NB4 (cell line): ENCODE data around the gene DPPA5.

Experiments used
- DNase-seq: peaks from one replicate; pipeline ENCODE4 v3.0.0; 2010; ENCODE audit warnings: low read depth
- H3K4me3 ChIP-seq: one replicate; pipeline ENCODE4 v1.5.1; 2011; ENCODE audit warnings: mild to moderate bottlenecking, low read depth, low read length, moderate library complexity
- CTCF ChIP-seq: IDR thresholded peaks from one replicate; pipeline ENCODE4 v1.5.1; 2012; ENCODE audit warnings: low read depth, low read length
- MAX ChIP-seq: IDR thresholded peaks from 2 replicates; pipeline ENCODE4 v1.6.1; 2011; ENCODE audit warnings: low read depth, low read length
- MYC ChIP-seq: IDR thresholded peaks from 2 replicates; pipeline ENCODE4 v1.6.1; 2011; ENCODE audit warnings: low read depth, low read length
- POLR2A ChIP-seq: IDR thresholded peaks from 2 replicates; pipeline ENCODE4 v1.6.1; 2011; ENCODE audit warnings: mild to moderate bottlenecking; ENCODE audit not compliant: insufficient read length; ENCODE audit errors: extremely low read depth

DPPA5 gene

DNA sequence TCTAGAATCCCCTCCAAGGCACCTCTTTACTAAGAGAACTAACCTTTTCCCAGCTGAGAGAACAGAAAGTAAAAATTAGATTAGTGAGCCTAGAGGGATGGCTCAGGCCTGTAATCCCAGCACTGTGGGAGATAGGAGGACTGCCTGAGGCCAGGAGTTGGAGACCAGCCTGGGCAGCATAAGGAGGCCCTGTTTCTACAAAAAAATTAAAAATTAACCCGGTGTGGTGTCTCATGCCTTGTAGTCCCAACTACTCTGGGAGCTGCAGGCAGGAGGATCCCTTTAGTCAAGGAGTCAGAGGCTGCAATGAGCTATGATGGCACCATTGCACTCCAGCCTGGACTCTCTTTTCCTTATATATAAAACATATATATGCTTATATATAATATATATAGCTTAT is 21.1 kb upstream of the DPPA5 start:
- TF ChIP-seq MYC (no peak), CTCF (no peak), MAX (no peak), POLR2A (no peak)
- no peak overlapping the region for H3K4me3 ChIP-seq
- no peak for DNase-seq

DNA sequence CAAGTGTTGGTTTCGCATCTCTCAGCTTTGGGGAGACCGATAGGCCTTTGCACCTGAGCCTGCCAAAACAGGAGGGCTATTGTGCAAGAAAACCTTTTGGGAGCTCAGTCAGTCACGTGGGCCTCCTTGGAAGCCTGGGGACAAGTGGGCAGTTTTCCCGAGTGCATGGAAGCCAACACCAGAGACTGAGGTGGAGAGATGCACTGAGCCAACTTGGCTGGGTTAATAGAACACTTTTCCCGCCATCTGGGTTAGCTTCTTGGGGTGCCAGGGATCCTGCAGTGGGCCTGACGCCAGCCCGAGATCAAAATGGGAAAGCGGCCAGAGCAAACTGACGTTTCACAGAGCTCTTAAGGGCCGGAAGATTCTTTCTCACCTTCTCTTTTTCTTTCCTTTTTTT is 18.4 kb upstream of the DPPA5 start:
- no peak overlapping the region for H3K4me3 ChIP-seq
- DNase-seq, result no peak
- TF ChIP-seq POLR2A, result no peak
- no peak for TF ChIP-seq CTCF
- TF ChIP-seq MAX, result no peak
- TF ChIP-seq MYC, result no peak

DNA sequence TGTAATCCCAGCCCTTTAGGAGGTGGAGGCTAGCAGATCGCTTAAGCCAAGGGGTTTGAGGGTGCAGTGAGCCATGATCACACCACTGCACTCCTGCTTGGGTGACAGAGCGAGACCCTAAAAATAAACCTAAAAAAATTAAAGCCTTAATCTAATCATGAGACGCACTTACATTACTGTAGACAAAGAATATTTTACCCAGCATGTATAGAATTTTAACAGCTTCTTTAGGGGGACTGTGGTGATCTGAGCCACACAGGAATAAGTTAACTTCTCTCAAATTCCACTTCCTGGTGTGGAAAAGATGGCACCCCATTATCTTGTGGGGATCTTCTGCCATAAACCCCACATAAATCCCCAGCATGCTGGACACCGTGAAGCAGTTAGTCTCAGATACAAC is 17.9 kb upstream of the DPPA5 start:
- no peak overlapping the region for H3K4me3 ChIP-seq
- TF ChIP-seq CTCF (no peak), POLR2A (no peak), MAX (no peak), MYC (no peak)

DNA sequence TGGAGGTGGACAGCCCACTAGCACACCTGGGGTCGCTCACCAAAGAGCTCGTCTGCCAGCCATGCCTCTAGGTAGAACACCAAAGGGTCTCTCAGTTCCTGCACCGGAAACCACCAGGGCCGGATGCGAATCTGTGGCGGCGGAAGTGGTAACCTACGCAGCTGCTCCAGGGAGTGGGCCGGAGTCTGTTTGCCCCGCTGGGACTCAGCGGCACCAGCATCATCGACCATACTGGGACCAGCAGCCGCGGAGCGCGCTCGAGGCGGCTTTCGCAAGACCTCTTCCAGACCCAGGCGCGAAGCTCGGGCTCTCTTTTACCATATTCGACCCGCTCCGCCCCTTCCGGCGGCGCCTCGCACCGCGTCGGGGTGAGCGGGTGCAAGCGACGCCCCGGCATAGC is 15.5 kb upstream of the DPPA5 start, which contains the start of gene OOEP:
OOEP (minus strand) TSS at position 335 of the 400 bp plus-strand sequence; CDS start at position 230, 105 bp downstream.
- no peak for DNase-seq
- no peak within 1 kb of the TSS for H3K4me3 ChIP-seq
- TF ChIP-seq CTCF (no peak), POLR2A (no peak), MYC (no peak), MAX (no peak)

More for the DNA sequence above, 17.9 kb upstream of the DPPA5 start:
- no peak for DNase-seq

GRCh38 chr6:73369157-73369556 is 15.1 kb upstream of the DPPA5 start:
- no peak for DNase-seq
- no peak for TF ChIP-seq POLR2A
- no peak for TF ChIP-seq MAX
- TF ChIP-seq CTCF, result no peak
- TF ChIP-seq MYC, result no peak
- H3K4me3 ChIP-seq, result no peak overlapping the region

GRCh38 chr6:73368675-73369074 is 14.6 kb upstream of the DPPA5 start:
- no peak for TF ChIP-seq MYC
- TF ChIP-seq CTCF, result no peak
- TF ChIP-seq MAX, result no peak
- no peak for TF ChIP-seq POLR2A
- DNase-seq, result no peak

More at GRCh38 chr6:73368675-73369074, 14.6 kb upstream of the DPPA5 start:
- H3K4me3 ChIP-seq, result no peak overlapping the region
